Dendritic cell treated with granulocyte-macrophage colony-stimulating factor and Interleukin-4, amounts not matched to agents 40 ng/mL and 50 ng/mL, for 4 days (primary cell): Measurements from ENCODE around the gene PGAP3.

Experiments
- H3K27ac Mint-ChIP-seq: one replicate; pipeline ENCODE4 v1.8.0; 2022; ENCODE audit warnings: mild to moderate bottlenecking, mixed read lengths
- H3K27me3 Mint-ChIP-seq: one replicate; pipeline ENCODE4 v1.8.0; 2022; ENCODE audit warnings: mild to moderate bottlenecking, mixed read lengths
- H3K36me3 Mint-ChIP-seq: one replicate; pipeline ENCODE4 v1.8.0; 2022; ENCODE audit warnings: low read depth, mixed read lengths
- H3K4me1 Mint-ChIP-seq: one replicate; pipeline ENCODE4 v1.8.0; 2022; ENCODE audit warnings: low read depth, mixed read lengths
- H3K4me3 Mint-ChIP-seq: one replicate; pipeline ENCODE4 v1.8.0; 2022; ENCODE audit warnings: mild to moderate bottlenecking, moderate library complexity, mixed read lengths
- H3K9me3 Mint-ChIP-seq: one replicate; pipeline ENCODE4 v1.8.0; 2022; ENCODE audit warnings: mixed read lengths
- intact Hi-C: fragments of 100-400 bp; cut with micrococcal nuclease; formaldehyde crosslinking; loops from one replicate; pipeline ENCODE4 v1.15.0; 2022

The PGAP3 gene

DNA sequence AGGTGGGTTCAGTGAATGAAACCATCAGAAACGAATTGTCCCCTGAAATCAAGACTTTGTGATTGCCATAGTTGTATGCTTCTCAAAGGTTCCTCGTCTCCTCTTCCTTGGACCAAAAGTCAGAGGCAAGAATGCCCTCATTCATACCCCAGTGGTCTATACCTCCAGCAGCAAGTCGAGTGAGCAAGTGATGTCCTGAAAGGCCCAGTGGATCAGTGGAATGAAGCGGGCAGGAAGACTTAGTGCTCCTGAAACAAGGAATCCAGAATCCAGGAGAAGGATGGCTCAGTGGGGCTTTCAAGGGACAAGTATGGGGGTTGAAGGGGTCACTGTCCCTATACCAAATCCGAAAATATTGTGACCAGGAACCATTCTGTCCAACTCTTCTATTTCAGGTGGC is 6.7 kb upstream of the PGAP3 start:
- Mint-ChIP-seq H3K27me3 (peaks cover 28% of the 10 kb centered on the region), H3K27ac (no peak overlapping the region)
- intact Hi-C loops: no loop called here

DNA sequence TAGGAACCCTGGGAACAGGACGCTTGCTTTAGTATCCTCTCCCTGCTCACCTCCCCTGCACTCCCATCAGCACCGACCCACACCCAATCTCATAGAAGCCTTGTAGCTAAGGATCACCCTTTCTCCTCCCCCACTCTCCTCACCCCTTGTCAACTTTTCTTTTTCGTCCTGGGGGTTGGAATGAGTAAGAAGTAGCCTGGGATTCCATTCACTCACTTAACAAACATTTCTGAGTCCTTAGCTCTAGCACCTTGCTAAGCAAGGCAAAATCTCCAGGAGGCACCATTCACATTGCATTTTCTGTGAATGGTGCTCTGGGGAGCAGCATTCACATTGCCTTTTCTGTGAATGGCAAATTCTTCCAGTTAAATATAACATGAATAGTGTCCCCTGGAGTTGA is 1.1 kb upstream of the PGAP3 start:
- Mint-ChIP-seq H3K27me3 (peaks cover 5% of the 10 kb centered on the region), H3K4me1 (peaks cover 21% of the 10 kb centered on the region), H3K27ac (peak overlapping the region; percentile 84), H3K9me3 (no peaks in the 10 kb centered on the region), H3K4me3 (peak overlapping the region; percentile 84), H3K36me3 (peaks cover 31% of the 10 kb centered on the region)
- intact Hi-C loops: loop anchor here (1.0 to 5.0 kb wide), 2 partner anchors 41 to 238 kb away; partner anchors contain the start of genes LRRC3C, MIEN1 and ORMDL3

More for the DNA sequence above, 6.7 kb upstream of the PGAP3 start:
- peaks cover 2% of the 10 kb centered on the region for H3K4me1 Mint-ChIP-seq
- no peaks in the 10 kb centered on the region for H3K9me3 Mint-ChIP-seq
- no peak overlapping the region for H3K4me3 Mint-ChIP-seq
- no peaks in the 10 kb centered on the region for H3K36me3 Mint-ChIP-seq

DNA sequence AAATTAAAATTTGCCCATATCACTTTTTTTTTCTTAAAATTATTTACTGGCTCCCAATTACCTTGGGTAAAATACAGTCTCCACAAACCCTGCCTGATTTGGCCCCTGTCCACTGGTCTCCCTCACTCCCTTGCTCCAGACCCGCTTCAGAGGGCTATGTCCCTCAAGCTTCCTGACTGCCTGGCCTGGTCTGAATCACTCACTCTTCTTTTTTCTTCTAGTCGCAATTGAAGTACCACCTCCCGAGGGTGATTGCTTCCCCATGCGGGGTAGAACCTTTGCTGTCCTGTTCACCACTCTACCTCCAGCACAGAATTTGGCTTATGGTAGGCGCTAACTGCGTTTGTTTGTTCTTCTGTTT is 598 bp upstream of the PGAP3 start:
- H3K36me3 Mint-ChIP-seq: peaks cover 34% of the 10 kb centered on the region
- intact Hi-C loops: loop anchor here (1.0 to 5.0 kb wide), 2 partner anchors 42 to 239 kb away; partner anchors contain the start of genes LRRC3C, MIEN1 and ORMDL3
- H3K27me3 Mint-ChIP-seq: peaks cover 5% of the 10 kb centered on the region
- peak overlapping the region; percentile 84 for H3K4me3 Mint-ChIP-seq
- H3K4me1 Mint-ChIP-seq: peaks cover 21% of the 10 kb centered on the region
- H3K9me3 Mint-ChIP-seq: no peaks in the 10 kb centered on the region
- peak overlapping the region; percentile 84 for H3K27ac Mint-ChIP-seq

DNA sequence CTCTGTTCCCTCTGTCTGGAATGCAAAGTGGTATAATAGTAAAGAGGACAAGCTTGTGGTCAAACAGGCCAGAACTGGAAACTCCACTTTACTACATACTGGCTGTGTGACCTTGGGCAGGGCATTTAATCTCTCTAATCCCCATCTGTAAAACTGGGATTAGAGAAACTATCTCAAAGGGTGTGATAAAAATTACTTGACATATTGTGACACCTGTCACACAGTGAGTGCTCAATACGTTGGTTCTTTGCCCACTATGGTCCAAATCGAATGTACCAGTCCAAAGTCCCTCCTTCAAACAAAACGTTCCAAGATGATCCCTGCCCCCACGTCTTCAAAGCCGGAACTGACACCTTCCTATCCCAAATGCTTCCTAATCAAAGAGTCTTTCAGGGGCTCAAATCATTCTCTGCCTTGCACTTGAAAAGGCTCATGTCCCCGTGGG is 734 bp downstream of the PGAP3 start:
- Mint-ChIP-seq H3K27ac (peak overlapping the region; percentile 84), H3K27me3 (peaks cover 5% of the 10 kb centered on the region), H3K4me1 (peaks cover 21% of the 10 kb centered on the region), H3K9me3 (no peaks in the 10 kb centered on the region), H3K36me3 (peaks cover 44% of the 10 kb centered on the region), H3K4me3 (peak overlapping the region; percentile 84)
- intact Hi-C loops: loop anchor here (5.0 kb wide), 1 partner anchor 240 kb away; the partner anchor contains the start of genes LRRC3C and ORMDL3

DNA sequence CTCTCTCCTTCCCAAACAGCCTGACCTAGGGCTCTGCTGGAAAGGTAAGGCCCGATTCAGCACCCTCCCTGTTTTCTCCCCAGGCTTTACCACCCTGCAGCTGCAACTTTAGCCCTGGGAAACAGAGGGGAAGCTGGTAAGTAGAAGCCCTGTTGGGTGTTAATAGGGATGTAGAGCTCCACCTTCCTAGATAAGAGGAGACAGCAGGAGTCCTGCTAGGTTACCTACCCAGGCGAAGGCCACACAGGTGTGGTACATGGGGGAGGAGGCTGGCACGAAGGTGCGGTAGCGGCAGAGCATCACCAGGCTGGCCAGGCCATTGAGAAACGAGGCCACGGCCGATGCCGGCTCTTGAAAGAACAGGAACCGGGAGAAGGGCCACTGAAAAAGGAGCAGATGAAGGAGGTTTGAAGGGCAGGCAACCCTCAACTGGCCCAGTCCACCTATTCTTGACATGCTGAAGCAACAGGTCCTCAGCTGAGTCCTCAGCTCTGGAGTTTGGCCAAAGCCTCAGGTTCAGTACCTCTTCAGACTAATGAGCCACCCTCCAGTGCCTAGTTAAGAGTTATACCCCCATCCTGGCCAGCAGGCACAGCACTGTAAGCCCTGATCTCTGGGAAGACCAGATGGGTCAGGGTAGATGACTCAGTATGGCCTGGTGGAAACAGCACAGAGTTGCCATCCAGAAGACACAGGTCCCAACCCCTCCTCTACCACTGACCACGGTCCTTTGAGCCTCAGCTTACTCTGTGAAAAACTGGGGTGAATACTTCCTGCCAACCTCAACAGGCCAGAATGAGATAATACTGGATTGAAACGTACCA is 3.3 kb downstream of the PGAP3 start:
- H3K4me3 Mint-ChIP-seq: no peak overlapping the region
- H3K27ac Mint-ChIP-seq: no peak overlapping the region
- intact Hi-C loops: loop anchor here (5.0 kb wide), 1 partner anchor 243 kb away; the partner anchor contains the start of genes LRRC3C and ORMDL3
- peaks cover 65% of the 10 kb centered on the region for H3K36me3 Mint-ChIP-seq
- no peaks in the 10 kb centered on the region for H3K27me3 Mint-ChIP-seq
- H3K9me3 Mint-ChIP-seq: no peaks in the 10 kb centered on the region
- peaks cover 34% of the 10 kb centered on the region for H3K4me1 Mint-ChIP-seq

DNA sequence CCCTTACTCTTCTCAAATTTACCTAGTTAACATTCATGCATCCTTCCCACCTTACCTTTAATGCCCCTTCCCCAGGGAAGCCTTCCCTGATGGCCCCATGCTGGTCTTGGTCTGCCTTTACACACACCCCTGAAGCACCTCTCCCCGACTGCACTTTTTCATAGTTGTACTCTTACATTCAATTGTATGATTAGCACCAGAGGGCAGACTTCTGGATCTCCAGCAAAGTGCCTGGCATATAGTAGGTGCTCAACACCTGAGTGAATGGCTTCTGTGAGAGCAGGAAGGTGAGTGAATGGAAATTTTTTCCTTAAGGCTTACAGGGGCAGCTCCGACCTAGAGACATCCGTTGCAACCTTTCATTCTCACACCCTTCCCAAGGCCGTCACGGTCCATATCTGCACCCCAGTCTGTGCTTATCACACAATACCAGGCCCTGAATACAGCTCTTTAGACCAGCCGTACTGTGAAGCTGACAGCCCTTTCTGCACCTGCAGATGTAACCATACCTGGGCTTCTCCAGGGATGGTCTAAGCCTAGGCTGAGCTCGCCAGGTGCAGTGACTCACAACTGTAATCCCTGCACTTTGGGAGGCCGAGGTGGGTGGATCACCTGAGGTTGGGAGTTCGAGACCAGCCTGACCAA is 4.4 kb downstream of the PGAP3 start:
- Mint-ChIP-seq H3K4me1 (peaks cover 32% of the 10 kb centered on the region), H3K4me3 (no peak overlapping the region), H3K27ac (no peak overlapping the region), H3K27me3 (no peaks in the 10 kb centered on the region), H3K36me3 (peaks cover 71% of the 10 kb centered on the region), H3K9me3 (no peaks in the 10 kb centered on the region)
- intact Hi-C loops: no loop called here

DNA sequence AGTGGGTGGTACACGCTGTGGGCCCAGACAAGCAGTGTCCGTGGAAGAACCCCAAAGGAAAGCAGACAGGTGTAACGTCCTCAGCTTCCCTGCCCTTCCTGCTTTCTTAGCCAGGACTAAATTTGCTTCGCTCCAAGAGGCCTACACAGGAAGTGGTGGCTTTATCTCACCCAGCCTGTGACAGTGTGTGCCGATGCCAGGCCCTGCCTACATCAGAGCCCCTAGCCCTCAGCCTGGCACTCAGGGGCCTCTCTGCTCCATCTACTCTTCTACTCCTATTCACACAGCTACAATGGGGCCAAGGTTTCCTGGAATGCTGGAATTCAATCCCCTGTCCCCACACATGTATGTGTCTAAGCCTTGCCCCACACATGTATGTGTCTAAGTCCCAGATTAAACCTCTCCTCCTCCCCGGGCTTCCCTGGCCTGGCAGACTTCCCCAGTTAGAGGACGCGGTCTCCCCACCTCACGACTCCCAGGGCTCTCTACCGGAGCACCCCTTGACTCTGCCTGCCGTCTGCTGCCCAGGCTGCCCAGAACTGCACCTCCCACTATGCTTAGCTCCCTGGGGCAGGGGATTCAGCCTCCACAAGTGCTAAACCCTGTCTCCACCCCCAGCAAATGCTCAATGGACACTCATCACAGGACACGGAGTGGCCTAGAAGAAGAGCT is 8.2 kb downstream of the PGAP3 start:
- intact Hi-C loops: no loop called here
- no peak overlapping the region for H3K4me3 Mint-ChIP-seq
- H3K27ac Mint-ChIP-seq: peak overlapping the region; percentile 74
- H3K36me3 Mint-ChIP-seq: peaks cover 66% of the 10 kb centered on the region
- peaks cover 2% of the 10 kb centered on the region for H3K27me3 Mint-ChIP-seq
- H3K9me3 Mint-ChIP-seq: no peaks in the 10 kb centered on the region
- H3K4me1 Mint-ChIP-seq: peaks cover 35% of the 10 kb centered on the region

DNA sequence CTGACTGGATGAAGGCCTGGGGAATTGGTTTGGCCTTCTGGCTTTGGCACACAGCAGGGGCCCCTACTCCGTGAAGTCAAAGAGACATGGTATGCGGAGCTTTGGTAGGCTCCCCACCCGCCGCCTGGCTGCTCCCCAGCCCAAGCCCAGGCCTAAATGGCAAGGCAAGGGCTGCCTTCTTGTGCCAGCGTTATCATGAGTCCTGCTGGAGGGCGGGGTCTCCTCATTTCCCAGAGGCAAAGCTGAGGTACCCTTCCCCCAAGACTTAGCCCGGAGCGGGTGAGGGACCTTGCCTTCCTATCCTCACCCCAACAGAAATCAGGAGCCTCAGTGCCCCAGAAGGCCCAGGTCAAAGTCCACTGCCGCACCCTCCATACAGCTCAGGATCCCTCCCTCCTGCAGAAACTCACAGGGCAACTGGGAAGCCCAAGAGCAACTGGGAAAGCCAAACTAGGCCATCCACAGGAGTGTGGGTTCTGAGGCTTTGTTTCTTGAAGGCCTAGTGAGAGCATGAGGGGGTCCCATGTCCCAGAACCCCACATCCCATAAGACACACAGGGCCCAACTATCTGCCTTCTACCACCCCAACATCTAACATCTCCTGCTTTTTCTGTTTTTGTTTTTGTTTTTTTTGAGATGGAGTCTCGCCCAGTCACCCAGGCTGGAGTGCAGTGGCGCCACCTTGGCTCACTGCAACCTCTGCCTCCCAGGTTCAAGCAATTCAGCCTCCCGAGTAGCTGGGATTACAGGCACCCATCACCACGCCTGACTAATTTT is 9.3 kb downstream of the PGAP3 start:
- intact Hi-C loops: no loop called here
- Mint-ChIP-seq H3K4me1 (peaks cover 35% of the 10 kb centered on the region), H3K27ac (no peak overlapping the region), H3K27me3 (peaks cover 6% of the 10 kb centered on the region), H3K9me3 (no peaks in the 10 kb centered on the region), H3K4me3 (no peak overlapping the region), H3K36me3 (peaks cover 57% of the 10 kb centered on the region)

DNA sequence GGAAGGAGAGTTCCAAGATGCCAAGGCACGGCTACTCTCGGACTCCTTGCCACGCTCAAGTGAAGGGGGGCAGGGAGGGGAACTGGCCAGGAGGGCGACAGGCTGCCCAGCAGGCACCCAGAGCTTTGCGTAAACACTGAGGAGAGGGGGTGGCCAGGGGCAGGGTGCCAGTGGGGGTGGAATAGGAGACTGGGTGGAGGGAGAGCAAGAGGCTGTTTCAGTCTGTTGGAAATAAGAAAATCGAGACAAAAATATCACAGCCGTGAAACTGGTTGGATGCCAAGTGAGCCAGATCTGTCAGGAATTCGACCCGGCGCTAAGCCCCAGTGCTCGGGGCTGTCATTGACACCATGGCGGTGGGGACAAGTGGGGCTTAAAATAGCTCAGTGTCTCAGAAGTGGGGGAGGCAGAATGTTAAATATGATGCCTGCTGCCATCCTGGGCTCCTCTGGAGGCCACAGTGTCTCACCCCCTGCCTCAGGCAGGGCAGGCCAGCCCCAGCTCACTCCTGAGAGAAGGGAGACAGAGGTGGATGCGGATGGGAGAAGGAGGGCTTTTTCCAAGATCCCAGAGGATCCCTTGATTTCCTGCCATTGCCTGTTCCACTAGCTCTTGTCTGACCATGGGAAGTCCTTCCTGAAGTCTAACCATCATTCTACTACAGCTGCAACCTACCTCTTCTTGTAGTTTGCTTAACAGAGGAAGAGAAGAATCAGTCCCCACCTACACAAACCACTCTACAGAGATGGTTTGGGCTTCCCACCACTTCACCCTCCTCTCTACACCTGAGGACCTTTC is 10.1 kb downstream of the PGAP3 start:
- Mint-ChIP-seq H3K4me3 (no peak overlapping the region), H3K27ac (no peak overlapping the region), H3K4me1 (peaks cover 35% of the 10 kb centered on the region), H3K36me3 (peaks cover 49% of the 10 kb centered on the region), H3K27me3 (peaks cover 11% of the 10 kb centered on the region), H3K9me3 (no peaks in the 10 kb centered on the region)
- intact Hi-C loops: no loop called here

DNA sequence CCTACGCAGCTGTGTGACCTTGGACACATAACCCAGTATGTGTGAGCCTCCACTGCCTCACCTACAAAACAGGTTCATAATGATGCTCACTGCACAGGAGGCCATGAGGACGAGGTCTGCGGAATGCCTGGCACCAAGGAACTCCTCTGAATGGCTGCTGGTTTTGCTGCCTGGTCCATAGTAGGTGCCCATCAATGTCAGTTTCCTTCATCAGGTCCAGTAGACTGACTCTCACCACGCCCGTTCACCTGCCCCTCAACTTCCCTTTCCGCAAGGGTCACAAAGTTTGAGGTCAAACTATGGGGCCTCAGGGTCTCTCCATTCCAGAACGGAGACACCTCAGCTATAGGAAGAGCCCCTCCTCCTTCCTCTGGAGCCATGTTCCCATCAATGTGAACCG is 10.8 kb downstream of the PGAP3 start:
- intact Hi-C loops: no loop called here
- Mint-ChIP-seq H3K4me1 (peaks cover 38% of the 10 kb centered on the region), H3K9me3 (no peaks in the 10 kb centered on the region), H3K27me3 (peaks cover 17% of the 10 kb centered on the region), H3K36me3 (peaks cover 46% of the 10 kb centered on the region), H3K27ac (no peak overlapping the region), H3K4me3 (no peak overlapping the region)

DNA sequence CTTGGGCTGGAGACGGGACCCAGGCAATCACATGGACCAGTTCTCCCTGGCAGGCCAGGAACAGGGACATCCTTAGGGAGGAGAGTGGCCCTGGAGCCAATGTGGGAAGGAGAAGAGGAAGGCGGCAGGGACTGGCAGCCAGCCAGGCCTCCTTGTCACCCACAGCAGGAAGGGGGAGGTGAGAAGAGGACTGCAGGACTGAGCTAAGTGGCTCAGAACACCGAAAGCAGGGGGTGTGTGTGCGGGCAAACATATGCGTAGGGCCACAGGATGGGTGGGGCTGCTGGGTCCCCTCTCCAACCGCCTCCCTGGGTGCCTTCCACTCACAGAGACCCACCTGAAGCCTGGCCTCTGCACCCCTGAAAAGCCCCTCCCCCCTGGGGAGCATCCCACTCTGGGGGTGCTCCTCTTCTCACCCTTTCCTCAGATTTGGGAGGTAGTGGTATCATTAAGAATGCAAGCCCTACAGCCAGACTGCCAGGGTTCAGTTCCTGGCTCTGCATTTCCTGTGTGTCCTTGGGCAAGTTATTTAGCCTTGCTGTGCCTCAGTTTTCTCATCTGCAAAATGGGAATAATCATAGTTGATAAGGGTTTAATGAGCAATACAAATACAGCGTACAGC is 11.5 kb downstream of the PGAP3 start:
- Mint-ChIP-seq H3K4me1 (peaks cover 43% of the 10 kb centered on the region), H3K27me3 (peaks cover 24% of the 10 kb centered on the region), H3K9me3 (no peaks in the 10 kb centered on the region), H3K27ac (no peak overlapping the region), H3K36me3 (peaks cover 39% of the 10 kb centered on the region), H3K4me3 (no peak overlapping the region)
- intact Hi-C loops: no loop called here

DNA sequence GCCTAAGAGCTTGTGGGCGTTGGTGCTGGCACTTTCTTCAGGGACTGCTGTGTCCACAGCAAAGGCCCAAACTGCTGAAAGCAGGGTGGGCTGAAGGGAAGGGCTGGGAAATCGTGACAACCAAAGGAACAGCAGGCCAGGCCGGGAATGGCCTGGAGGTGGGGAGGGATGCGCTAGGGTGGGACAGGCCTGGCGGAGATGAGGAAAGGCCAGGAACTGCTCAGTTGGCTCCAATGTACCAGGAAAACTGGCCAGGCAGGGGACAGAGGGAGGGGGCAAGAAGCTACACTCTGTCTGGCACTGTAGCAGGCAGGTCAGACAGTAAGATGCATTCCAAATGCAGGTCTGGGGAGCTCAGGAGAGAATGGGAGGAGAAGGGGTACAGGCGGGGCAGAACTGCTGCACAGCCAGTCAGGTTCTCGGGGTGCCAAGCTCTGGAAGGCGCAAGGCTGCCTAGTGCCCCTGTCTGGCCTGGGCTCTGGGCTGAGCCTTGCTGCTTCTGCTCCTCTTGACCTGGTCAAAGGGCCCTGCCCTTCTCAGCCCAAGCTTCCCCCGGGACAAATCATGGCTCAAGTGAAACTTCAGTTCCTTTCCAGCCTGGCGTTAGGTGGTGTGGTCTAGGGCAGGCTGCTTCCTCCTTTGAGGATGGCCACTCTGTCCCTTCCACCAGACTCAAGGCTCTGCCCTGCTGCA is 12.3 kb downstream of the PGAP3 start:
- no peaks in the 10 kb centered on the region for H3K9me3 Mint-ChIP-seq
- peaks cover 32% of the 10 kb centered on the region for H3K36me3 Mint-ChIP-seq
- H3K4me3 Mint-ChIP-seq: no peak overlapping the region
- intact Hi-C loops: no loop called here
- no peak overlapping the region for H3K27ac Mint-ChIP-seq
- peaks cover 32% of the 10 kb centered on the region for H3K27me3 Mint-ChIP-seq
- H3K4me1 Mint-ChIP-seq: peaks cover 40% of the 10 kb centered on the region
